GM18505 (cell line): ENCODE measurements around the gene KDM4F.
"Not testable (repeated sequence)": the region's sequence is repeated elsewhere in the genome, so short reads cannot be mapped to it uniquely, and the experiment has no call there.

Source experiments
- ATAC-seq: cut with Tn5 transposase; IDR thresholded peaks from one replicate; pipeline ENCODE4 v1.9.1; 2021; ENCODE audit not compliant: unreplicated experiment
- POLR2A ChIP-seq: IDR thresholded peaks from 4 replicates; pipeline ENCODE4 v1.6.1; 2011; ENCODE audit warnings: borderline replicate concordance; ENCODE audit not compliant: insufficient read depth, insufficient read length; ENCODE audit errors: extremely low read depth

Gene KDM4F

DNA sequence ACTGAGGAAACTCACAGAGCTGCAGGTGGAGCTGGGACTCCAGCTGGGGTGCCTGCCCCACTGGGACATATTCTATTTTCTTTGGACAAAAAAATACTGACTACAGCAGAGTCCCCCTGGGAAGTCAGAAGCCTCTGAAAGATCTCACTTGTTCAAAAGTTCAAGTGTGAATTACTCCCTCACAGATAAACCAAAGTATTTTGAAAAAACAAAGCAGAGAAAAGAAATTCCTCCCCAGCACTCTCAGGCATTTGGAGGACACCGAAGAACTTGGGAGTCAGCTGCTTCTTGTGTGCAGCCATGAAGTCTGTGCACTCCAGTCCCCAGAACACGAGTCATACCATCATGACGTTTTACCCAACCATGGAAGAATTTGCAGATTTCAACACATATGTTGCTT is at the start of gene KDM4F:
Gene KDM4F (plus strand): TSS at position 301 of the 400 bp plus-strand sequence.
- not testable (repeated sequence) for ATAC-seq

DNA sequence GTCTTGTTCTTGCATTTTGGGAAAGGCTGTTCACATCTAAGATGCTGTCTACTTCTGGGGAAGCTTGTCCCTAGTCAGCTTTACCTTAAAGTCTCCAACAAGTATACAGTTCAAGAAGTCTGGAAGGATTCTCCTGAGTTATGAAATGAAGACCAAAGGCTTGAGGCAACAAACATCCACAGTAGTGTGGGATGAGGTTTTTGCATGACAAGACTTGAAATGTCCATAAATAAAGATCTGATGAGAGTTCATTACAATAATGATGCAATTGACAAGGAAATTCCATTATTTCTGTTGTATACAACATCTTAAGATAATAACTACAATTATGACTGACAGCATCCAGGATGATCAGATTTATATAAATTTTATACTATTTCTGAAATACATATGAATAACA is 45.5 kb upstream of the KDM4F start:
- TF ChIP-seq POLR2A = no peak
- ATAC-seq = no peak

DNA sequence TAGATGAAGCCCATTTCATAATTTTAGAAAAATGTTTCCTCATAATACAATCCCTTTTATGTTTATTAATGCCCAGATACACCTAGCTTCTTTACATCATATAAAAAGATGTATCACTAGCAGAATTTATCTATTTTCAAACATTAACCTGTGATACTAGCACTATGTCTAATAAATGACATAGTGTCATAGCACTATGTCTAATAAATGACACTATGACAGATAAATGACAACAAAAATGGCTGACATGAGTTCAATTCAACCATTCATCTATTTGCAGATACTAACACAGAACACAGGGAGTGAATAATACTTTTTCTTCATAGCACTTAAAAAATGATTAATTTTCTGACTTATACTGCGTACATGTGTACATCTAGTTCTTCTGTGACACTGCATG is 43.6 kb upstream of the KDM4F start:
- no peak for TF ChIP-seq POLR2A
- ATAC-seq = no peak

DNA sequence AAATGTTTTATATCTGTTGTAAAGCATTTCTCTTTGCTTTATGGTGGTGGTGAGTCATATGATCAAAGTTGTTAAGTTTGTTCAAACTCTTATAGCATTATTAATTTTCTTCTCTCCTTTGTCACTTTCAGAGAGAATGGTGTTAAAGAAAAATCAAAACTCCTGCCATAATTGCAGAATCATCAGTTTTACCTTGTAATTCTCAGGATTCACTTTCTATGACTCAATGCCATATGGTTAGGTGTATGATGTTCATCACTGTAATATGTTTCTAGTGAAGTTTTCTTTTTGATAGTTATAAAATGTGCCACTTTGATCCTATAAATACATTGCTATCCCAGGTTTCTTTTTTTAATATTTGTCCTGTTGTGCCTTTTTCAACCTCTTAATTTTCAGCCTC is 37.8 kb upstream of the KDM4F start:
- no peak for TF ChIP-seq POLR2A
- ATAC-seq = no peak

DNA sequence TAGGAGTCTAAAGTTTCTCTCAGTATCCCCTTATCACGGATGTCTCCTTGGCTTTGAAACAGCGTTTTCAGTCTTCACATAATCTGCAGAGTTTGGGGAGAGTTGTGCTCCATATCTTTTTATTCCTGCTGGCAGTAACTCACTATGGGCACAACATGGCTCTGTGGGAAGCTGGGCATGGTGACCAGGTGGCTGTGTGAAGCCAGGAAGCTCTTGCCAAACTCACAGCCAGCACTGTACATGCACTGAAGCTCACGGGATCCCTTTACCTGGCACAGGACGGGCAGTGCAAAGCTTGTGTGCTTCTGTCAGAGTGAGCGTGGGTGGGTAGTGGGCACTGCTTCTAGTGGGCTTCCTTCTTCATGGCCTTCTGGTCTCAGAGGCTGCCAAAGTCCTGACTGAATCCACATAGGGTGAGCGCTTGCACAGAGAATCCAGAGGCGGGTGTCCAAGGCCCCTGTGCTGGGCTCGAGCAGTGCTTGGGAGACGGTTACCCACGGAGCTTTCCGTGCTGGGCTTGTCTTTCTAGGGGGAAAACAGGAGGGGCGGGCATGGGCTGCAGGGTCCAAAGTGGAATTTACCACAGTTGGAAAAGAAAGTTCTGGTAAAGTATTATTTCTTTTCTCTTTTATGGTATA is 34.9 kb upstream of the KDM4F start:
- TF ChIP-seq POLR2A = no peak
- ATAC-seq = no peak

DNA sequence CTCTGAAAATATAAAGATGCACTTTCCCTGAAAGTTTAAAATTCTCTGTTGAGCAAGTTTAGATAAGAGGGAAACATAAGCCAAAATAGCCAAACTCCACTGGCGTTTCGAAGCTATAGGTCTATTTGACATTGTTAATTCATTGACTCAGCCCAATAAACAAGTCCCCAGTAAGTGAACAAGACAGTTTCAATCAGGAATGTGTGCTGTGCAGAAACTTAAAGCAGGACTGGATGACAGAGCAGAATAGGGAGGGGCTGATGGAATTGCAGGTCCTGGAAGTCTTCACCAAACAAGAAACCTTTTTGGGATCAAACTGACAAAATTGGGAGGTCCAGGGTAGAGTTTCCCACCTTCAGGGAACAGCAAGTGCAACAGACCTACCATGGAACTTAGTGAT is 33.1 kb upstream of the KDM4F start:
- no peak for TF ChIP-seq POLR2A
- ATAC-seq = no peak

DNA sequence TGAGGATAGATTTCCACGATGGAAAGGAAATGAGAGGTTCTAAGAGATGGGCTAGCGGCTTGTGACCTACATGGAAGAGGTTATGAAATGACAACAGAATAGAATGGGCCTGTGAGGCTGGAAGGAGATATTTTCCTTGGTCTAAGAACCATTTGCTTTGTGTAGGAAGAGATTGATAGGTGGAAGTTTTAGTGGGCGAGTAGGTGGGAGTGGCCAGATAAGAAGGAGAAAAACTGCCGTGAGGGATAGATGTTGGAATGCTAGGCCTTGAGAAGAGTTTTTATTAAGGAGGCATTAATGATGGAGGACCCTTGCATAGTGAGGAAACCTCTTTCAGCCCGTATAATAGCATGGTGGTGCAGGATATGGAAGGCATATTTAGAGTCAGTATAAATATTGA is 27.8 kb upstream of the KDM4F start:
- ATAC-seq = not testable (repeated sequence)

DNA sequence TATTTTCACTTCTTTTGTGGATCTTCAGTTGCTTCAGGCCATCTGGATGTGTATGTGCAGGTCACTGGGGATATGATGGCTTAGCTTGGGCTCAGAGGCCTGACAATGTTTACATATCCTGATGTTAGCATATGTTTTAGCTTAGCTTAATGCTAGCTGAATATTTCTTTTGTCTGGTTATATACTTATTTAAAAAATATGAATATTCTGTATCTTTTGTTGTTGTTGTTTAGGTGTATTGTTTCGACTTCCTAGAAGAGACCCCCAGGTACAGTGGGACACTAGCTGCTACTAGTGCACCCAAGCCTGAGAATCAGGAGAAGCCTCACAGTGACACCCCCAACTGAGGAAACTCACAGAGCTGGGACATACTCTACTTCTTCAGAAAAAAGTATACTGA is 24.3 kb upstream of the KDM4F start, which contains the start of gene KDM4E:
Gene KDM4E (plus strand): TSS at position 301 of the 400 bp plus-strand sequence. CDS start 300 bp downstream, outside the sequence.
- ATAC-seq = no peak

DNA sequence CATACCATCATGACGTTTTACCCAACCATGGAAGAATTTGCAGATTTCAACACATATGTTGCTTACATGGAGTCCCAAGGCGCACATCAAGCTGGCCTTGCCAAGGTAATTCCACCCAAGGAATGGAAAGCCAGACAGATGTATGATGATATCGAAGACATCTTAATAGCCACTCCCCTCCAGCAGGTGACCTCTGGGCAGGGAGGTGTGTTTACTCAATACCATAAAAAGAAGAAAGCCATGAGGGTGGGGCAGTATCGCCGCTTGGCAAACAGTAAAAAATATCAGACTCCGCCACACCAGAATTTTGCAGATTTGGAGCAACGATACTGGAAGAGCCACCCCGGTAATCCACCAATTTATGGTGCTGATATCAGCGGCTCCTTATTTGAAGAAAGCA is 23.6 kb upstream of the KDM4F start:
- ATAC-seq = not testable (repeated sequence)

More for the DNA sequence above, 24.3 kb upstream of the KDM4F start, which contains the start of gene KDM4E:
- no peak for TF ChIP-seq POLR2A

DNA sequence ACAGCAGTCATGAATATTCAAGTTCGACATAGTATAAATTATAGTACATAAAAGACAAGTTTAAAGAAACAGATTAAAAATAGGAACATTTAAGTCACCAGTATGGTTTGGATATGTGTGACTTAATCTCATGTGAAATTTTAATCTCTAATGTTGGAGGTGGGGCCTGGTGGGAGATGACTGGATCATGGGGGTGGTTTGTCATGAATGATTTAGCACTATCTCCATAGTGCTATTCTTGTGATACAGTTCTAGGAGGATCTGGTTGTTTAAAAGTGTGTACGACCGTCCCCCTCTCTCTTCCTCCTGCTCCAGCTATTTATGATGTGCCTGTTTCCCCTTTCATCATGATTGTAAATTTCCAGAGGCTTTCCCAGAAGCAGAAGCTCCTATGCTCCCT is 20.9 kb upstream of the KDM4F start:
- ATAC-seq = no peak
- no peak for TF ChIP-seq POLR2A

DNA sequence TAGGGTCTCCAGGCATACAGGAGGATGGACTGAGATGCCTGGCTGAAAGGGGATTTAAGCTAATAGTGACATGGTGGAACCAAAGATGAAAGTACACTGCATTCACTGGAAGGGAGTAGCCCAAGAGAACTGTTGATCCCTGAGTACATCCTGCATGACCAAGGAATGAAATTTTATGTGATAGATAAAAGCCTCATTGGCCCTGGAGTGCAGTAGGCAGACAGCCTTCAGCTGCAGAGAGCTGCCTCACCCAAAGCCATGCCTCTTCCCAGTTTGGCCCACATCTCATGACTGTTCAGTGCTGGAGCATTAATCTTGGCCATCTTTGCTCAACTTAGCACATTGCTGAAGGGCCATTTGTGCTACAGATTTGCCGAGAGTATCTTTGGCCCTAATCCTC is 16.2 kb upstream of the KDM4F start:
- no peak for ATAC-seq

DNA sequence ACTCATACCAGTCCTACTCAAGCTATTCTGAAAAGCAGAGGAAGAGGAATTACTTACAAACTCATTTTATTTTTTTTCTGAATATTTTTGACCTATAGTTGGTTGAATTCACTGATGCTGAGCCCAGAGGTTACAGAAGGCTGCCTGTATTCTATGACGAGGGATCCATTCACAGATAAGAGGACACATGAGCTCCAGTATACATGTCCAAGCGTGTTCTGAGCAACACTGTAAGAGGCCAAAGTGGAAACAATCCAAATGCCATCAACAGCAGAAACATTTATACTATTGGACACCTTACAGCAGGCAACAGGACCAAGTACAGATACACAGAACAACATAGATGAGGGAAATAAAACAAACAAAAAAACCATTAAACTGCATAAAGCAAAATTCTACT is 13.9 kb upstream of the KDM4F start:
- no peak for TF ChIP-seq POLR2A
- ATAC-seq = no peak

More for the DNA sequence above, 16.2 kb upstream of the KDM4F start:
- no peak for TF ChIP-seq POLR2A

DNA sequence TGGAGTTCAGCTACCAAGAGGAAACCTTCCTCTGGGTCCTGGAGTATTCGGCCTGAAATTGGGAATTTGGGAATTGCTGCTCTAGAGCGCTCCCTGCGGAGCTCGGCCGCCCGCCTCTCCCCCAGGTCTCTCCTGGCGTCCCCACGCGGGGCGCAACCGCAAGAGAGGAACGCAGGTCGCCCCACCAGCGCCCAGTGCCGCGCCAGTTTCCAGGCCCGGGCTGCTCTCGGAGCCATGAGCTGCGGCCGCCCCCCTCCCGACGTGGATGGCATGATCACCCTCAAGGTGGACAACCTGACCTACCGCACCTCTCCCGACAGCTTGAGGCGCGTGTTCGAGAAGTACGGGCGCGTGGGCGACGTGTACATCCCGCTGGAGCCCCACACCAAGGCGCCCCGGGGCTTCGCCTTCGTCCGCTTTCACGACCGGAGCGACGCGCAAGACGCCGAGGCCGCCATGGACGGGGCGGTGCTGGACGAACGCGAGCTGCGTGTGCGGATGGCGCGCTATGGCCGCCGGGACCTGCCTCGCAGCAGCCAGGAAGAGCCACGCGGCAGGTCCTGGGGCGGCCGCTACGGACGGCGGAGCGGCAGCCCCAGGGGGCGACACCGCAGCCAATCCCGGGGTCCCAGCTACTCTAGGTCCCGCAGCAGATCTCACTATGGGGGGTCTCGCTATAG is 11.7 kb upstream of the KDM4F start:
- ATAC-seq = not testable (repeated sequence)

DNA sequence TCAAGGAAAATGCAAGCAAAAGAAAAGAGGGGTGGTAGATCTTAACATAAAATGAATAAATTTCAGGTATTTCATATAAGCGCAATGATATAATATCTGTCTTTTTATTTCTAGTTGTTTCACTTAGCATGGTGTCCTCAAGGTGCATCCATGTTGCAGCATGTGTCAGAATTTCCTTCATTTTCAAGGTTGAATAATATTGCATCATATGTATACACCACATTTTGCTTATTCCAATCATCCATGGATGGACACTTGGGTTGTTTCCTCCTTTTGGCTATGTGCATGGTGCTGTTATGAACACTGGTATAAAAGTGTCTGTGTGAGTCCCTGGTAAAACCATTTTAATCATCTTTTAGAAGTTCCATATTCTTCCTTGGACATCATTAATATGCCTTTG is 7.0 kb upstream of the KDM4F start:
- no peak for TF ChIP-seq POLR2A
- no peak for ATAC-seq

DNA sequence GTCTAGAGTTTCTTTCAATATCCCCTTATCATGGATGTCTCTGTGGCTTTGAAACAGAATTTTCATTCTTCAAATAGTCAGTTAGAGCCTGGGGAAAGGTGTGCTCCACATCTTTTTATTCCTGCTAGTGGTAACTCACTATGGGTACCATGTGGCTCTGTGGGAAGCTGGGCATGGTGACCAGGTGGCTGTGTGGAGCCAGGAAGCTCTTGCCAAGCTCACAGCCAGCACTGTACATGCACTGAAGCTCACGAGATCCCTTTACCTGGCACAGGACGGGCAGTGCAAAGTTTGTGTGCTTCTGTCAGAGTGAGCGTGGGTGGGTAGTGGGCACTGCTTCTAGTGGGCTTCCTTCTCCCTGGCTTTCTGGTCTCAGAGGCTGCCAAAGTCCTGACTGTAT is 6.3 kb upstream of the KDM4F start:
- TF ChIP-seq POLR2A = no peak

More for the DNA sequence above, 6.3 kb upstream of the KDM4F start:
- ATAC-seq = no peak
